H1 (cell line): Measurements from ENCODE around the gene MAGEB10. TPM values are rescaled to one million over a fixed set of nuclear protein-coding genes. Genes with fewer than 3 reads are reported as not detected.

Experiments used
- CHD7 ChIP-seq: fragments of 300-600 bp; sonication (generic); IDR thresholded peaks from 2 replicates; pipeline ENCODE4 v1.7.1; 2012; ENCODE audit warnings: low read length, moderate library complexity, mild to moderate bottlenecking, inconsistent platforms; ENCODE audit not compliant: insufficient replicate concordance
- SIN3A ChIP-seq, 2 experiments: IDR thresholded peaks in 1 of 2; conservative IDR thresholded peaks in 1 of 2; 2 replicates each; pipeline ENCODE4 v1.6.1; 2011 to 2012; ENCODE audit warnings: low read length in 2 of 2, improper control_type of control experiment in 1 of 2, low read depth in 1 of 2, mild to moderate bottlenecking in 1 of 2
- polyA plus RNA-seq, 7 experiments: library from polyadenylated mRNA; depleted of rRNA in 3 of 7; stranded (reverse) in 5 of 7; unstranded in 2 of 7; fragments of >200 nt in 5 of 7; fragments of 200-250 nt in 2 of 7; gene quantifications; 1 replicate in 5 of 7; 2 replicates in 1 of 7; 4 replicates in 1 of 7; pipeline versions ENCODE4 v1.2.1 to v1.2.3, GENCODE V29; 2011 to 2013; ENCODE audit warnings: missing spikeins in 2 of 7, mixed read lengths in 2 of 7
- total RNA-seq: library from RNA; stranded (reverse); fragmentation: NEBNext Ultra II Directional; extraction: Animal tissue kit (Norgen Biotek cat#: 25700); gene quantifications from 2 replicates; pipeline ENCODE4 v1.2.1, GENCODE V29; 2021

Gene MAGEB10
- total and polyA plus RNA-seq, 2 of the 8 experiments (the other 6 are each of a cell fraction or from before 2014, with no cell fraction given): not detected

- no peak for TF ChIP-seq CHD7
- no peak for TF ChIP-seq SIN3A (conservative IDR thresholded peaks at IDR 0.05 in 1 of 2, IDR thresholded peaks at IDR 0.05 in 1 of 2; ENCODE audit: low read depth in 1 of 2, low read length in 2 of 2)
- TF ChIP-seq, all 59 proteins: peak for 0
These were observed 7.4 kb downstream of the MAGEB10 start (continued) for GRCh38 chrX:27815209-27815608.
